SK-N-MC (cell line): Measurements from ENCODE around the gene ACVRL1.

Experiments
- EZH2 ChIP-seq: fragments of 200-600 bp; sonication (generic); IDR thresholded peaks from one replicate; pipeline ENCODE4 v1.6.1; 2017; ENCODE audit warnings: antibody characterized with exemption
- POLR2AphosphoS5 ChIP-seq: IDR thresholded peaks from 2 replicates; pipeline ENCODE4 v1.6.1; 2012; ENCODE audit warnings: mild to moderate bottlenecking, low read depth, low read length, borderline replicate concordance

- no peak for TF ChIP-seq EZH2
- no peak for TF ChIP-seq POLR2AphosphoS5
Observed at GRCh38 chr12:51867796-51868428, 39.4 kb upstream of the ACVRL1 start.
